Activated effector memory CD4-positive, alpha-beta T cell treated with Interleukin-2 at 50 U/mL for 16 hours (primary cell): ENCODE results near the gene SPEF2.
A peak's percentile ranks its signal among the peaks of the same experiment; 100 is the strongest.
"Not testable (repeated sequence)": the region's sequence is repeated elsewhere in the genome, so short reads cannot be mapped to it uniquely, and the experiment has no call there.

Experiments
- DNase-seq: peaks from one replicate; pipeline ENCODE4 v3.0.0-alpha.2; 2020

SPEF2 gene

GRCh38 chr5:35826056-35826455, 208.4 kb downstream of the SPEF2 start:
- no peak for DNase-seq

- no peak for DNase-seq
Measured at GRCh38 chr5:35826554-35826953, 208.9 kb downstream of the SPEF2 start.

GRCh38 chr5:35828082-35828598, 210.5 kb downstream of the SPEF2 start:
- DNase-seq: no peak

GRCh38 chr5:35830587-35830986, 212.9 kb downstream of the SPEF2 start:
- DNase-seq: no peak

GRCh38 chr5:35832762-35833161, 215.1 kb downstream of the SPEF2 start:
- no peak for DNase-seq

GRCh38 chr5:35833224-35833623, 215.6 kb downstream of the SPEF2 start:
- DNase-seq: no peak

GRCh38 chr5:35835796-35836742, 218.4 kb downstream of the SPEF2 start:
- DNase-seq: no peak

GRCh38 chr5:35838370-35839042, 220.8 kb downstream of the SPEF2 start:
- no peak for DNase-seq

- no peak for DNase-seq
Measured at GRCh38 chr5:35842856-35843255, 225.2 kb downstream of the SPEF2 start.

- not testable (repeated sequence) for DNase-seq
Measured at GRCh38 chr5:35845508-35845907, 227.8 kb downstream of the SPEF2 start.

GRCh38 chr5:35847491-35847890, 229.8 kb downstream of the SPEF2 start:
- no peak for DNase-seq

GRCh38 chr5:35847961-35848360, 230.3 kb downstream of the SPEF2 start:
- DNase-seq: no peak

GRCh38 chr5:35849860-35850259, 232.2 kb downstream of the SPEF2 start:
- no peak for DNase-seq

GRCh38 chr5:35850967-35851680, 233.5 kb downstream of the SPEF2 start:
- no peak for DNase-seq

GRCh38 chr5:35852084-35852734, 234.5 kb downstream of the SPEF2 start:
- no peak for DNase-seq

GRCh38 chr5:35852773-35853172, 235.1 kb downstream of the SPEF2 start:
- no peak for DNase-seq

GRCh38 chr5:35853631-35854030, 236.0 kb downstream of the SPEF2 start:
- peak; percentile 72 for DNase-seq

- peak; percentile 64 for DNase-seq
Measured at GRCh38 chr5:35854248-35854647, 236.6 kb downstream of the SPEF2 start.

GRCh38 chr5:35855187-35855586, 237.5 kb downstream of the SPEF2 start:
- no peak for DNase-seq

- not testable (repeated sequence) for DNase-seq
Measured at GRCh38 chr5:35856186-35856764, 238.6 kb downstream of the SPEF2 start.

GRCh38 chr5:35856765-35857351, 239.2 kb downstream of the SPEF2 start, which contains the start of gene IL7R:
Gene IL7R (plus strand): TSS chr5:35856891. CDS start chr5:35856978, 87 bp downstream.
- DNase-seq: no peak
